ENCODE data around the gene PDCD2L. TPM values are rescaled to one million over a fixed set of nuclear protein-coding genes. Genes with fewer than 3 reads are reported as not detected.

Gene PDCD2L
- total RNA-seq, 4 donors from 2014 or later = 8.6 to 14.8 (median 12.5) TPM

- H3K4me1 ChIP-seq = peaks cover 0 to 13% (median 6%) of the 10 kb centered on the region in 4 donors
- H3K4me3 ChIP-seq = no peak overlapping the region
- intact Hi-C loops (cut with DNase I) = no loop called here
- peaks cover 60 to 99% (median 92%) of the 10 kb centered on the region in 4 donors for H3K36me3 ChIP-seq
- no peak for DNase-seq (ENCODE audit: extremely low spot score)
- TF ChIP-seq POLR2AphosphoS5 (IDR thresholded peaks at IDR 0.05) (no peak), CTCF (IDR thresholded peaks at IDR 0.05) (no peak), EP300 (IDR thresholded peaks at IDR 0.05) (no peak), POLR2A (IDR thresholded peaks at IDR 0.05; ENCODE audit: low read depth) (no peak)
- no peaks in the 10 kb centered on the region for H3K9me3 ChIP-seq
- 92% methylated on average over 8 of the region's 8 CpGs for WGBS
- no peaks in the 10 kb centered on the region for H3K27me3 ChIP-seq
- H3K27ac ChIP-seq (replicated peaks in 1 of 4) = no peak overlapping the region
Measured at GRCh38 chr19:34375598-34375997, 28.6 kb upstream of the PDCD2L start.

- no peaks in the 10 kb centered on the region for H3K27me3 ChIP-seq
- peaks cover 71 to 99% (median 93%) of the 10 kb centered on the region in 4 donors for H3K36me3 ChIP-seq
- WGBS = 96% methylated on average over 4 of the region's 5 CpGs
- DNase-seq (ENCODE audit: extremely low spot score) = no peak
- TF ChIP-seq CTCF (IDR thresholded peaks at IDR 0.05) (no peak), POLR2AphosphoS5 (IDR thresholded peaks at IDR 0.05) (no peak), POLR2A (IDR thresholded peaks at IDR 0.05; ENCODE audit: low read depth) (no peak), EP300 (IDR thresholded peaks at IDR 0.05) (no peak)
- no peaks in the 10 kb centered on the region for H3K4me1 ChIP-seq
- no peak overlapping the region for H3K27ac ChIP-seq (replicated peaks in 1 of 4)
- H3K9me3 ChIP-seq = no peaks in the 10 kb centered on the region
- intact Hi-C loops (cut with DNase I) = no loop called here
- no peak overlapping the region for H3K4me3 ChIP-seq
Measured at GRCh38 chr19:34380639-34381241, 23.5 kb upstream of the PDCD2L start.

GRCh38 chr19:34381399-34382251, 22.6 kb upstream of the PDCD2L start:
- intact Hi-C loops (cut with DNase I) = no loop called here
- DNase-seq (ENCODE audit: extremely low spot score) = no peak
- no peak for TF ChIP-seq POLR2A (IDR thresholded peaks at IDR 0.05; ENCODE audit: low read depth)
- TF ChIP-seq CTCF (IDR thresholded peaks at IDR 0.05) = no peak
- TF ChIP-seq EP300 (IDR thresholded peaks at IDR 0.05) = no peak
- no peak for TF ChIP-seq POLR2AphosphoS5 (IDR thresholded peaks at IDR 0.05)
- H3K36me3 ChIP-seq = peaks cover 78 to 99% (median 93%) of the 10 kb centered on the region in 4 donors
- no peak overlapping the region for H3K27ac ChIP-seq (replicated peaks in 1 of 4)
- H3K9me3 ChIP-seq = no peaks in the 10 kb centered on the region
- H3K4me1 ChIP-seq = no peaks in the 10 kb centered on the region
- no peak overlapping the region for H3K4me3 ChIP-seq
- WGBS = 90% methylated on average over 13 of the region's 14 CpGs
- H3K27me3 ChIP-seq = no peaks in the 10 kb centered on the region

- intact Hi-C loops (cut with DNase I) = no loop called here
- H3K4me3 ChIP-seq = no peak overlapping the region
- H3K9me3 ChIP-seq = no peaks in the 10 kb centered on the region
- no peak for DNase-seq (ENCODE audit: extremely low spot score)
- H3K36me3 ChIP-seq = peaks cover 77 to 100% (median 96%) of the 10 kb centered on the region in 4 donors
- H3K4me1 ChIP-seq = no peaks in the 10 kb centered on the region
- no peak for TF ChIP-seq POLR2A (IDR thresholded peaks at IDR 0.05; ENCODE audit: low read depth)
- TF ChIP-seq POLR2AphosphoS5 (IDR thresholded peaks at IDR 0.05) = no peak
- TF ChIP-seq EP300 (IDR thresholded peaks at IDR 0.05) = no peak
- TF ChIP-seq CTCF (IDR thresholded peaks at IDR 0.05) = no peak
- H3K27me3 ChIP-seq = no peaks in the 10 kb centered on the region
- 92% methylated on average over 3 of the region's 4 CpGs for WGBS
- no peak overlapping the region for H3K27ac ChIP-seq (replicated peaks in 1 of 4)
Measured at GRCh38 chr19:34382471-34382870, 21.7 kb upstream of the PDCD2L start.

Measured in esophagus muscularis mucosa (tissue), 4 donors.